ENCODE measurements around the gene ARL5A. TPM values are rescaled to one million over a fixed set of nuclear protein-coding genes. Genes with fewer than 3 reads are reported as not detected.
"Not testable (repeated sequence)": the region's sequence is repeated elsewhere in the genome, so short reads cannot be mapped to it uniquely, and the experiment has no call there.

ARL5A gene
- total RNA-seq: 10 to 100 TPM; 20.0 to 33.3 (median 22.4) TPM
- long read RNA-seq, full-length matches to known transcripts: 2 of 5 reads
- long read RNA-seq, partial matches to known transcripts: 0 of 5 reads
- long read RNA-seq, other reads (novel, unspliced or antisense): 3 of 5 reads

GRCh38 chr2:151828143-151828889, at the start of gene ARL5A:
ARL5A (minus strand) TSS chr2:151828421; CDS start chr2:151828176, 245 bp downstream.
- no peak for TF ChIP-seq CTCF (IDR thresholded peaks at IDR 0.05)
- peak; percentile 84 for TF ChIP-seq POLR2A (IDR thresholded peaks at IDR 0.05)
- peak within 1 kb of the TSS; percentile 66 to 78 (median 76) for H3K27ac ChIP-seq
- peak; percentile 96 to 97 (median 97) for DNase-seq
- H3K4me1 ChIP-seq: peaks cover 0 to 9% (median 2%) of the 10 kb centered on the region in 4 donors
- no peaks in the 10 kb centered on the region for H3K9me3 ChIP-seq
- H3K36me3 ChIP-seq: no peaks in the 10 kb centered on the region
- whole genome bisulfite sequencing (ENCODE audit: insufficient coverage, low coverage, low lambda C conversion rate, missing lambda C conversion rate): 0% methylated on average over 25 of the region's 64 CpGs
- H3K27me3 ChIP-seq: no peaks in the 10 kb centered on the region
- peak within 1 kb of the TSS; percentile 81 to 87 (median 84) for H3K4me3 ChIP-seq
- ATAC-seq: peak; percentile 96 to 99 (median 98)
- intact Hi-C loops (cut with DNase I): no loop called here

GRCh38 chr2:151875631-151876030, 47.4 kb upstream of the ARL5A start:
- H3K27me3 ChIP-seq; H3K9me3 ChIP-seq; H3K4me1 ChIP-seq; H3K36me3 ChIP-seq; DNase-seq; intact Hi-C loops (cut with DNase I); H3K27ac ChIP-seq; ATAC-seq; H3K4me3 ChIP-seq: not testable (repeated sequence)
- no CpG with 5 or more reads among the region's 34 CpGs for WGBS (ENCODE audit: insufficient coverage, low coverage, low lambda C conversion rate, missing lambda C conversion rate)

GRCh38 chr2:151872463-151872862, 44.2 kb upstream of the ARL5A start:
- no peaks in the 10 kb centered on the region for H3K27me3 ChIP-seq
- WGBS (ENCODE audit: insufficient coverage, low coverage, low lambda C conversion rate, missing lambda C conversion rate): 91% methylated on average over 3 of the region's 3 CpGs

GRCh38 chr2:151869291-151869690, 41.1 kb upstream of the ARL5A start:
- ATAC-seq (no peak), DNase-seq (no peak)
- Histone ChIP-seq H3K27me3 (no peaks in the 10 kb centered on the region), H3K4me1 (no peaks in the 10 kb centered on the region), H3K36me3 (no peaks in the 10 kb centered on the region), H3K4me3 (no peak overlapping the region), H3K9me3 (no peaks in the 10 kb centered on the region), H3K27ac (no peak overlapping the region)
- intact Hi-C loops (cut with DNase I): no loop called here
- TF ChIP-seq POLR2A (IDR thresholded peaks at IDR 0.05) (no peak), CTCF (IDR thresholded peaks at IDR 0.05) (no peak)
- 59% methylated on average over 2 of the region's 5 CpGs for WGBS (ENCODE audit: insufficient coverage, low coverage, low lambda C conversion rate, missing lambda C conversion rate)

More at GRCh38 chr2:151872463-151872862, 44.2 kb upstream of the ARL5A start:
- ATAC-seq: no peak
- no peak for DNase-seq
- intact Hi-C loops (cut with DNase I): no loop called here
- Histone ChIP-seq H3K36me3 (no peaks in the 10 kb centered on the region), H3K4me1 (no peaks in the 10 kb centered on the region), H3K9me3 (no peaks in the 10 kb centered on the region), H3K4me3 (no peak overlapping the region), H3K27ac (no peak overlapping the region)
- TF ChIP-seq POLR2A (IDR thresholded peaks at IDR 0.05): no peak
- no peak for TF ChIP-seq CTCF (IDR thresholded peaks at IDR 0.05)

GRCh38 chr2:151862700-151863099, 34.5 kb upstream of the ARL5A start:
- H3K9me3 ChIP-seq: no peaks in the 10 kb centered on the region
- intact Hi-C loops (cut with DNase I): no loop called here
- no peaks in the 10 kb centered on the region for H3K4me1 ChIP-seq
- no peak overlapping the region for H3K4me3 ChIP-seq
- no peaks in the 10 kb centered on the region for H3K36me3 ChIP-seq
- ATAC-seq (no peak), DNase-seq (no peak)
- H3K27me3 ChIP-seq: no peaks in the 10 kb centered on the region
- no peak overlapping the region for H3K27ac ChIP-seq
- TF ChIP-seq CTCF (IDR thresholded peaks at IDR 0.05): no peak
- TF ChIP-seq POLR2A (IDR thresholded peaks at IDR 0.05): no peak
- 86% methylated on average over 3 of the region's 5 CpGs for WGBS (ENCODE audit: insufficient coverage, low coverage, low lambda C conversion rate, missing lambda C conversion rate)
